Lower leg skin (tissue), 4 donors: ENCODE results near the gene UGT1A9. TPM values are rescaled to one million over a fixed set of nuclear protein-coding genes. Genes with fewer than 3 reads are reported as not detected.

Experiments
- DNase-seq, 2 donors: peaks; one replicate each; pipeline ENCODE4 v3.0.0-alpha.2; 2019; ENCODE audit warnings: low spot score in 2 of 2
- H3K4me3 ChIP-seq: fragments of 200-600 bp; sonication (generic); 2 replicates; pipeline ENCODE4 v1.5.1; 2017; ENCODE audit warnings: mild to moderate bottlenecking, low read depth; ENCODE audit not compliant: poor library complexity, severe bottlenecking
- CTCF ChIP-seq, 3 donors: fragments of 450-650 bp; IDR thresholded peaks; one replicate each; pipeline ENCODE4 v1.5.1; 2016; ENCODE audit warnings: antibody characterized with exemption in 3 of 3, mild to moderate bottlenecking in 3 of 3, moderate library complexity in 2 of 3
- POLR2A ChIP-seq, 2 donors: fragments of 450-650 bp; IDR thresholded peaks; one replicate each; pipeline ENCODE4 v1.6.1; 2016 to 2017; ENCODE audit warnings: antibody characterized with exemption in 2 of 2, mild to moderate bottlenecking in 1 of 2, moderate library complexity in 1 of 2
- WGBS, 2 donors: methylation state at CpG; one replicate each; pipeline ENCODE4 v1.1.5; 2018; 5-methylcytosine and 5-hydroxymethylcytosine counted together
- intact Hi-C: fragments of 100-400 bp; cut with DNase I; formaldehyde crosslinking; loops from one replicate; pipeline ENCODE4 v1.15.0; 2023; ENCODE audit warnings: low total_unique reads
- total RNA-seq, 4 donors: library from RNA; depleted of rRNA; stranded (reverse); fragments of >200 nt; gene quantifications; one replicate each; pipeline ENCODE4 v1.1.0, GENCODE V29; 2016

The UGT1A9 gene
- total RNA-seq, 4 donors from 2014 or later, result not detected

- WGBS, 2 donors, result 69% methylated on average over 2 of the region's 2 CpGs
- intact Hi-C loops, result no loop called here
- no peak for DNase-seq
- TF ChIP-seq POLR2A (IDR thresholded peaks at IDR 0.05), result no peak
- no peak for TF ChIP-seq CTCF (IDR thresholded peaks at IDR 0.05)
- H3K4me3 ChIP-seq, result no peak overlapping the region
These were observed 131.7 kb downstream of the UGT1A9 start for GRCh38 chr2:233803292-233803911.

- H3K4me3 ChIP-seq, result no peak overlapping the region
- peak in 1 of 2 donors; percentile 72 for DNase-seq
- no peak for TF ChIP-seq CTCF (IDR thresholded peaks at IDR 0.05)
- no peak for TF ChIP-seq POLR2A (IDR thresholded peaks at IDR 0.05)
- 62 to 70% methylated on average over 8 of the region's 8 CpGs for WGBS, 2 donors
- intact Hi-C loops, result no loop called here
These were observed 132.3 kb downstream of the UGT1A9 start for GRCh38 chr2:233803994-233804393.

- H3K4me3 ChIP-seq, result no peak overlapping the region
- no peak for DNase-seq
- 75 to 80% methylated on average over 12 of the region's 12 CpGs for WGBS, 2 donors
- TF ChIP-seq CTCF (IDR thresholded peaks at IDR 0.05) (no peak), POLR2A (IDR thresholded peaks at IDR 0.05) (no peak)
- intact Hi-C loops, result no loop called here
These were observed 135.6 kb downstream of the UGT1A9 start for GRCh38 chr2:233807215-233807865.

GRCh38 chr2:233807966-233808935 lies 136.6 kb downstream of the UGT1A9 start:
- DNase-seq, result peak in 1 of 2 donors; percentile 80
- intact Hi-C loops, result no loop called here
- no peak overlapping the region for H3K4me3 ChIP-seq
- TF ChIP-seq CTCF (IDR thresholded peaks at IDR 0.05), result no peak
- TF ChIP-seq POLR2A (IDR thresholded peaks at IDR 0.05), result no peak
- 76 to 79% methylated on average over 10 of the region's 10 CpGs for WGBS, 2 donors

GRCh38 chr2:233810385-233810784 lies 138.7 kb downstream of the UGT1A9 start:
- WGBS, 2 donors, result 75 to 87% methylated on average over 6 of the region's 6 CpGs
- TF ChIP-seq POLR2A (IDR thresholded peaks at IDR 0.05) (no peak), CTCF (IDR thresholded peaks at IDR 0.05) (no peak)
- DNase-seq, result no peak
- H3K4me3 ChIP-seq, result no peak overlapping the region
- intact Hi-C loops, result no loop called here
